Natural killer cell (primary cell): ENCODE measurements around the gene CHEK1. TPM values are rescaled to one million over a fixed set of nuclear protein-coding genes. Genes with fewer than 3 reads are reported as not detected.

Experiments used
- ATAC-seq, 3 donors: fragments of 150-1000 bp in 2 of 3; fragments of 200-7000 bp in 1 of 3; cut with Tn5 transposase; 1 replicate in 1 of 3; 2 replicates in 2 of 3; pipeline ENCODE4 v1.10.0; 2021; ENCODE audit warnings: mild to moderate bottlenecking in 2 of 3, moderate library complexity in 2 of 3
- DNase-seq, 2 donors: peaks; one replicate each; pipeline versions ENCODE4 v3.0.0 to v3.0.0-alpha.2; 2013 to 2021; ENCODE audit warnings: mixed read lengths in 1 of 2
- H3K27ac ChIP-seq: one replicate; pipeline ENCODE4 v1.5.1; 2013; ENCODE audit warnings: mild to moderate bottlenecking, low read length
- H3K27me3 ChIP-seq: one replicate; pipeline ENCODE4 v1.6.1; 2013; ENCODE audit warnings: low read length; ENCODE audit not compliant: control insufficient read depth, insufficient read depth
- H3K36me3 ChIP-seq: one replicate; pipeline ENCODE4 v1.6.1; 2013; ENCODE audit warnings: low read length; ENCODE audit not compliant: control insufficient read depth, insufficient read depth
- H3K4me1 ChIP-seq: one replicate; pipeline ENCODE4 v1.6.1; 2013; ENCODE audit warnings: low read length; ENCODE audit not compliant: control insufficient read depth, insufficient read depth
- H3K4me3 ChIP-seq: one replicate; pipeline ENCODE4 v1.5.1; 2013; ENCODE audit warnings: low read length
- H3K9me3 ChIP-seq: one replicate; pipeline ENCODE4 v1.6.1; 2013; ENCODE audit warnings: low read length; ENCODE audit not compliant: control insufficient read depth, insufficient read depth
- H3K27ac Mint-ChIP-seq, 2 donors: one replicate each; pipeline ENCODE4 v1.8.0; 2022; ENCODE audit warnings: mild to moderate bottlenecking in 2 of 2, mixed read lengths in 2 of 2, moderate library complexity in 1 of 2
- H3K27me3 Mint-ChIP-seq, 2 donors: one replicate each; pipeline ENCODE4 v1.8.0; 2022; ENCODE audit warnings: low read depth in 2 of 2, mixed read lengths in 2 of 2
- H3K36me3 Mint-ChIP-seq: one replicate; pipeline ENCODE4 v1.8.0; 2022; ENCODE audit warnings: mixed read lengths
- H3K4me1 Mint-ChIP-seq, 2 donors: one replicate each; pipeline ENCODE4 v1.8.0; 2022; ENCODE audit warnings: mixed read lengths in 2 of 2
- H3K4me3 Mint-ChIP-seq: one replicate; pipeline ENCODE4 v1.8.0; 2022; ENCODE audit warnings: mild to moderate bottlenecking, moderate library complexity, mixed read lengths
- H3K9me3 Mint-ChIP-seq, 2 donors: one replicate each; pipeline ENCODE4 v1.8.0; 2022; ENCODE audit warnings: mixed read lengths in 2 of 2
- WGBS: methylation state at CpG from one replicate; pipeline ENCODE4 v1.1.7; 2013; ENCODE audit warnings: missing lambda C conversion rate; ENCODE audit not compliant: insufficient coverage; 5-methylcytosine and 5-hydroxymethylcytosine counted together
- intact Hi-C: fragments of 100-400 bp; cut with micrococcal nuclease; formaldehyde crosslinking; loops from one replicate; pipeline ENCODE4 v1.14.2; 2022
- total RNA-seq, 4 donors: library from RNA; stranded (reverse); fragments of 120-200 nt in 1 of 4; gene quantifications; one replicate each; pipeline versions ENCODE4 v1.2.3 to v1.2.4, GENCODE V29; 2013 to 2022
- TF ChIP-seq, protein P1 (sequence below): fragments of 200-600 bp; IDR thresholded peaks from one replicate; pipeline ENCODE4 v1.8.0; 2022; ENCODE audit warnings: antibody characterized with exemption

Gene CHEK1
- total RNA-seq, 3 donors from 2014 or later (not counting 1 experiment from before 2014, with no cell fraction given), result 8.9 to 11.4 (median 10.1) TPM

DNA sequence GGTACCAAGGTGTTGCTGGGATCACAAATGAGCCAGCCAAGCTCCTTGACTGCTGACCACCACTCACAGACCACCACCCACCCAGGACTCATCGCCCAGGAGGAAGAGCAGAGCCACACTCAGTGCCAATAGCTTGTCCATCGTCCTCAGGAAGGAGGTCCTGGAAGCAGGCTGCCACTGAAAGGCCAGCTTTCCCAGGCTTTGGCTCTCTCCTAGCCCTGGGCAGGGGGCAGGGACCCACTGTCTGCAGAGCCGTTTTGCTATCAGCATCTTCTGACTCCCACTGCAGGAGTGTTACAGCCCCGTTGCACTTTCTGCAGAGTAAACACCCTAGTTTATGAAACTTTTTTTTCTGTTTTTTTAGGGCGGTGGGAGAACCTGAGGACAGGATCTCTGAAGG is 67.9 kb downstream of the CHEK1 start:
- peaks cover 2 to 6% of the 10 kb centered on the region in 2 donors for H3K27me3 Mint-ChIP-seq
- H3K4me1 Mint-ChIP-seq, result no peaks in the 10 kb centered on the region
- 81% methylated on average over 4 of the region's 5 CpGs for WGBS
- no peaks in the 10 kb centered on the region for H3K9me3 Mint-ChIP-seq
- H3K27ac Mint-ChIP-seq, result no peak overlapping the region
- no peaks in the 10 kb centered on the region for H3K9me3 ChIP-seq
- H3K27ac ChIP-seq, result no peak overlapping the region
- ATAC-seq (peak in 1 of 3 donors; percentile 15), DNase-seq (no peak)
- H3K4me3 Mint-ChIP-seq, result no peak overlapping the region
- H3K36me3 Mint-ChIP-seq, result no peaks in the 10 kb centered on the region
- H3K27me3 ChIP-seq, result no peaks in the 10 kb centered on the region
- H3K36me3 ChIP-seq, result no peaks in the 10 kb centered on the region
- H3K4me3 ChIP-seq, result no peak overlapping the region
- no peaks in the 10 kb centered on the region for H3K4me1 ChIP-seq
- TF ChIP-seq, protein P1, sequence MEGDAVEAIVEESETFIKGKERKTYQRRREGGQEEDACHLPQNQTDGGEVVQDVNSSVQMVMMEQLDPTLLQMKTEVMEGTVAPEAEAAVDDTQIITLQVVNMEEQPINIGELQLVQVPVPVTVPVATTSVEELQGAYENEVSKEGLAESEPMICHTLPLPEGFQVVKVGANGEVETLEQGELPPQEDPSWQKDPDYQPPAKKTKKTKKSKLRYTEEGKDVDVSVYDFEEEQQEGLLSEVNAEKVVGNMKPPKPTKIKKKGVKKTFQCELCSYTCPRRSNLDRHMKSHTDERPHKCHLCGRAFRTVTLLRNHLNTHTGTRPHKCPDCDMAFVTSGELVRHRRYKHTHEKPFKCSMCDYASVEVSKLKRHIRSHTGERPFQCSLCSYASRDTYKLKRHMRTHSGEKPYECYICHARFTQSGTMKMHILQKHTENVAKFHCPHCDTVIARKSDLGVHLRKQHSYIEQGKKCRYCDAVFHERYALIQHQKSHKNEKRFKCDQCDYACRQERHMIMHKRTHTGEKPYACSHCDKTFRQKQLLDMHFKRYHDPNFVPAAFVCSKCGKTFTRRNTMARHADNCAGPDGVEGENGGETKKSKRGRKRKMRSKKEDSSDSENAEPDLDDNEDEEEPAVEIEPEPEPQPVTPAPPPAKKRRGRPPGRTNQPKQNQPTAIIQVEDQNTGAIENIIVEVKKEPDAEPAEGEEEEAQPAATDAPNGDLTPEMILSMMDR, result no peak
- intact Hi-C loops, result no loop called here

- Mint-ChIP-seq H3K4me3 (no peak overlapping the region), H3K27me3 (peaks cover 10 to 22% of the 10 kb centered on the region in 2 donors), H3K36me3 (no peaks in the 10 kb centered on the region), H3K27ac (no peak overlapping the region), H3K9me3 (no peaks in the 10 kb centered on the region), H3K4me1 (no peaks in the 10 kb centered on the region)
- TF ChIP-seq, protein P1, result no peak
- Histone ChIP-seq H3K36me3 (no peaks in the 10 kb centered on the region), H3K4me3 (no peak overlapping the region), H3K27ac (no peak overlapping the region), H3K27me3 (no peaks in the 10 kb centered on the region), H3K9me3 (no peaks in the 10 kb centered on the region), H3K4me1 (no peaks in the 10 kb centered on the region)
- DNase-seq (no peak), ATAC-seq (no peak)
- 94% methylated on average over 2 of the region's 2 CpGs for WGBS
- intact Hi-C loops, result no loop called here
Observed at GRCh38 chr11:125694951-125695350, 70.0 kb downstream of the CHEK1 start.

GRCh38 chr11:125701018-125701610 is 76.2 kb downstream of the CHEK1 start:
- ATAC-seq (no peak), DNase-seq (no peak)
- TF ChIP-seq, protein P1, result no peak
- Mint-ChIP-seq H3K4me1 (no peaks in the 10 kb centered on the region), H3K4me3 (no peak overlapping the region), H3K27me3 (peaks cover 18 to 23% of the 10 kb centered on the region in 2 donors), H3K27ac (no peak overlapping the region), H3K9me3 (no peaks in the 10 kb centered on the region), H3K36me3 (no peaks in the 10 kb centered on the region)
- WGBS, result 70% methylated on average over 5 of the region's 6 CpGs
- Histone ChIP-seq H3K36me3 (no peaks in the 10 kb centered on the region), H3K27me3 (no peaks in the 10 kb centered on the region), H3K9me3 (no peaks in the 10 kb centered on the region), H3K4me1 (no peaks in the 10 kb centered on the region), H3K4me3 (no peak overlapping the region), H3K27ac (no peak overlapping the region)
- intact Hi-C loops, result no loop called here
